ENCODE results near the gene ISOC1. TPM values are rescaled to one million over a fixed set of nuclear protein-coding genes. Genes with fewer than 3 reads are reported as not detected.

Gene ISOC1
- total RNA-seq, 1 experiment from 2014 or later, result 21.1 TPM

GRCh38 chr5:129141078-129141477 is 46.5 kb downstream of the ISOC1 start:
- BruUV-seq (replicated peaks), result no TSS peak
- DNase-seq (ENCODE audit: low spot score), result no peak
- Histone ChIP-seq H3K36me3 (ENCODE audit: insufficient read depth, low read length, poor library complexity, severe bottlenecking) (no peaks in the 10 kb centered on the region), H3K4me1 (ENCODE audit: insufficient read depth, low read length, poor library complexity, severe bottlenecking) (no peaks in the 10 kb centered on the region), H3K4me3 (ENCODE audit: low read depth, low read length, poor library complexity, severe bottlenecking) (no peak overlapping the region), H3K27ac (ENCODE audit: low read depth, low read length, poor library complexity, severe bottlenecking) (no peak overlapping the region), H3K27me3 (replicated peaks; ENCODE audit: insufficient read depth, low read depth, low read length, poor library complexity) (no peaks in the 10 kb centered on the region), H3K9me3 (ENCODE audit: low read depth, low read length, poor library complexity, severe bottlenecking) (no peaks in the 10 kb centered on the region)
- intact Hi-C loops (cut with micrococcal nuclease; ENCODE audit: unreplicated experiment), result loop anchor here (5.0 kb wide), 1 partner anchor 239 kb away; no protein-coding TSS in a partner anchor
- TF ChIP-seq, protein P1, sequence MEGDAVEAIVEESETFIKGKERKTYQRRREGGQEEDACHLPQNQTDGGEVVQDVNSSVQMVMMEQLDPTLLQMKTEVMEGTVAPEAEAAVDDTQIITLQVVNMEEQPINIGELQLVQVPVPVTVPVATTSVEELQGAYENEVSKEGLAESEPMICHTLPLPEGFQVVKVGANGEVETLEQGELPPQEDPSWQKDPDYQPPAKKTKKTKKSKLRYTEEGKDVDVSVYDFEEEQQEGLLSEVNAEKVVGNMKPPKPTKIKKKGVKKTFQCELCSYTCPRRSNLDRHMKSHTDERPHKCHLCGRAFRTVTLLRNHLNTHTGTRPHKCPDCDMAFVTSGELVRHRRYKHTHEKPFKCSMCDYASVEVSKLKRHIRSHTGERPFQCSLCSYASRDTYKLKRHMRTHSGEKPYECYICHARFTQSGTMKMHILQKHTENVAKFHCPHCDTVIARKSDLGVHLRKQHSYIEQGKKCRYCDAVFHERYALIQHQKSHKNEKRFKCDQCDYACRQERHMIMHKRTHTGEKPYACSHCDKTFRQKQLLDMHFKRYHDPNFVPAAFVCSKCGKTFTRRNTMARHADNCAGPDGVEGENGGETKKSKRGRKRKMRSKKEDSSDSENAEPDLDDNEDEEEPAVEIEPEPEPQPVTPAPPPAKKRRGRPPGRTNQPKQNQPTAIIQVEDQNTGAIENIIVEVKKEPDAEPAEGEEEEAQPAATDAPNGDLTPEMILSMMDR (conservative IDR thresholded peaks at IDR 0.05; ENCODE audit: low read depth, low read length), result no peak
- TF ChIP-seq EZH2 (IDR thresholded peaks at IDR 0.05; ENCODE audit: borderline replicate concordance, low read depth, low read length, poor library complexity, severe bottlenecking), result no peak
- CTCF ChIA-PET, result no interaction called here
- POLR2A ChIA-PET (ENCODE audit: low non-redundant PET), result no interaction called here

- H3K4me3 ChIP-seq (ENCODE audit: low read depth, low read length, poor library complexity, severe bottlenecking), result no peak overlapping the region
- intact Hi-C loops (cut with micrococcal nuclease; ENCODE audit: unreplicated experiment), result loop anchor here (5.0 kb wide), 1 partner anchor 239 kb away; no protein-coding TSS in a partner anchor
- no peak for DNase-seq (ENCODE audit: low spot score)
- H3K9me3 ChIP-seq (ENCODE audit: low read depth, low read length, poor library complexity, severe bottlenecking), result no peaks in the 10 kb centered on the region
- H3K27ac ChIP-seq (ENCODE audit: low read depth, low read length, poor library complexity, severe bottlenecking), result no peak overlapping the region
- no peaks in the 10 kb centered on the region for H3K4me1 ChIP-seq (ENCODE audit: insufficient read depth, low read length, poor library complexity, severe bottlenecking)
- ChIA-PET CTCF (no interaction called here), POLR2A (ENCODE audit: low non-redundant PET) (no interaction called here)
- no TSS peak for BruUV-seq (replicated peaks)
- no peak for TF ChIP-seq EZH2 (IDR thresholded peaks at IDR 0.05; ENCODE audit: borderline replicate concordance, low read depth, low read length, poor library complexity, severe bottlenecking)
- TF ChIP-seq, protein P1 (conservative IDR thresholded peaks at IDR 0.05; ENCODE audit: low read depth, low read length), result no peak
- no peaks in the 10 kb centered on the region for H3K36me3 ChIP-seq (ENCODE audit: insufficient read depth, low read length, poor library complexity, severe bottlenecking)
- H3K27me3 ChIP-seq (replicated peaks; ENCODE audit: insufficient read depth, low read depth, low read length, poor library complexity), result no peaks in the 10 kb centered on the region
These were observed 47.1 kb downstream of the ISOC1 start for GRCh38 chr5:129141696-129142095.

DNA sequence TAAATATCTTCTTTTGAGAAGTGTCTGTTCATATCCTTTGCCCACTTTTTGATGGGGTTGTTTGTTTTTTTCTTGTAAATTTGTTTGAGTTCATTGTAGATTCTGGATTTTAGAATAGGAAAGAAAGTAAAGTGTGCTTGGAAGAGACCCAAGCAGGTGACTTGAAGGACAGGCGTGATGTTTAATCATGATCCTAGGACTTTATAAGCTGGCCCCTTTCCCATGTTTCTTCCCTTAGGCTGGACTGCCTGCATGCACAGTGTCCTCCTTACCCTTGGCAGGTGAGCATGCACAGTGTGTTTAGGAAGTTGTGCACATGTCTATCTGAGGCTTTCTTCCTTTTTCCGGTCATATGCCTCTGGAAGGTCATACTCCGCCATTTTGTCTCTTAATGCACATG is 61.3 kb downstream of the ISOC1 start:
- intact Hi-C loops (cut with micrococcal nuclease; ENCODE audit: unreplicated experiment), result no loop called here
- no peaks in the 10 kb centered on the region for H3K27me3 ChIP-seq (replicated peaks; ENCODE audit: insufficient read depth, low read depth, low read length, poor library complexity)
- H3K27ac ChIP-seq (ENCODE audit: low read depth, low read length, poor library complexity, severe bottlenecking), result no peak overlapping the region
- DNase-seq (ENCODE audit: low spot score), result no peak
- no peaks in the 10 kb centered on the region for H3K36me3 ChIP-seq (ENCODE audit: insufficient read depth, low read length, poor library complexity, severe bottlenecking)
- no peak overlapping the region for H3K4me3 ChIP-seq (ENCODE audit: low read depth, low read length, poor library complexity, severe bottlenecking)
- H3K4me1 ChIP-seq (ENCODE audit: insufficient read depth, low read length, poor library complexity, severe bottlenecking), result no peaks in the 10 kb centered on the region
- no peak for TF ChIP-seq EZH2 (IDR thresholded peaks at IDR 0.05; ENCODE audit: borderline replicate concordance, low read depth, low read length, poor library complexity, severe bottlenecking)
- TF ChIP-seq, protein P1 (conservative IDR thresholded peaks at IDR 0.05; ENCODE audit: low read depth, low read length), result no peak
- CTCF ChIA-PET, result no interaction called here
- POLR2A ChIA-PET (ENCODE audit: low non-redundant PET), result no interaction called here
- H3K9me3 ChIP-seq (ENCODE audit: low read depth, low read length, poor library complexity, severe bottlenecking), result no peaks in the 10 kb centered on the region
- BruUV-seq (replicated peaks), result no TSS peak

Measured in A673 (cell line).